Esophagus muscularis mucosa (tissue), 3 donors: ENCODE data around the gene ABTB1.

Experiments
- CTCF ChIP-seq, 3 experiments: fragments of 200-600 bp in 2 of 3; fragments of 450-650 bp in 1 of 3; sonication (generic) in 2 of 3; IDR thresholded peaks; one replicate each; pipeline ENCODE4 v1.5.1; 2017 to 2019; ENCODE audit warnings: antibody characterized with exemption in 3 of 3, mild to moderate bottlenecking in 2 of 3, moderate library complexity in 1 of 3
- POLR2A ChIP-seq: fragments of 450-650 bp; IDR thresholded peaks from one replicate; pipeline ENCODE4 v1.6.1; 2017; ENCODE audit warnings: antibody characterized with exemption, moderate library complexity, mild to moderate bottlenecking, low read depth

- TF ChIP-seq CTCF (IDR thresholded peaks at IDR 0.05): no peak
- no peak for TF ChIP-seq POLR2A
Measured at GRCh38 chr3:127670761-127671522, 1.8 kb upstream of the ABTB1 start.
